ENCODE results near the gene PSMG4.

DNA sequence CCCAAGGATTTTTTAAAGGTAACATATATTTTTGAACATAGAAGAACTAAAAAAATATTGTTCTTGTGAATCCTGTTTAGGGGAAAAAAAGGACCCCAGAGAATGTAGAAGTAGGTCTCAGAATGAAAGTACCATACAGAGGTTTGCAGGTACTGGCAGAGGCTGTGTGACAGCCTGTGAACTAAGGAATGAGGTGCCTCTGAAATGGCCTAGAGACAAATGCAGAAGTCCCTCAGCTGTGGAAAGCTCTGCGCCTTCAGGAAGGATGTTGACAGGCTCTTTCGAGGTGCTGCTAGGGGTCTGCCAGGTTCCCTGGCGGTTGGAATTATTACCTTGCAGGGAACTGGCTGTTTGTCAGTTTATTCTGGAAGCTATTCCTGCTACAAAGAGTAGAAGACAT lies 22.7 kb upstream of the PSMG4 start:
- TF ChIP-seq GATA2 (IDR thresholded peaks at IDR 0.05; ENCODE audit: low read depth, low read length): no peak
- TF ChIP-seq GATA3 (IDR thresholded peaks at IDR 0.05; ENCODE audit: low read depth, low read length): no peak

All from SH-SY5Y (cell line).